IPS-11a (cell line): ENCODE results near the gene SUPT3H.

ENCODE experiments used
- H3K4me3 ChIP-seq: one replicate; pipeline ENCODE4 v1.5.1; 2013; ENCODE audit warnings: low read depth, low read length, control low read depth

SUPT3H gene

DNA sequence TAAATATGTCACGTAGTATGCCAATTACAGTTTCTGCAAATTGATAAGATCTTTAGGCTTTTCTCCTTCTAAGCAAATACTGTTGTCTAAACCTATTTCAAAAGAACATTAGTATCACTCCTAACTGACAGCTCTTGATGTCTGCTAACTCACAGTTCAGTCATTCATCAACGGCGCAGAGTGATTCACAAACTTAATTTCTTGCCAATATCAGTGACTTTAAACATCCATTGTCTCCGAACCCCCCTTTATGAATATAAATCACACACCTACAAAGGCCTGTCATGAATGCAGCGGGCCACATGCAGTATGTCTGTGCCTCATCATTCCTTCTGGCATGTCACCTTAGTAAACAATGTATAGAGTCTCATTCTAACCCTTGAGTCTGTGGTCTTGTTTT is 569.6 kb downstream of the SUPT3H start:
- no peak overlapping the region for H3K4me3 ChIP-seq

- no peak overlapping the region for H3K4me3 ChIP-seq
Measured at GRCh38 chr6:44806656-44807055, 571.1 kb downstream of the SUPT3H start.

GRCh38 chr6:44805238-44805846 is 572.4 kb downstream of the SUPT3H start:
- no peak overlapping the region for H3K4me3 ChIP-seq

DNA sequence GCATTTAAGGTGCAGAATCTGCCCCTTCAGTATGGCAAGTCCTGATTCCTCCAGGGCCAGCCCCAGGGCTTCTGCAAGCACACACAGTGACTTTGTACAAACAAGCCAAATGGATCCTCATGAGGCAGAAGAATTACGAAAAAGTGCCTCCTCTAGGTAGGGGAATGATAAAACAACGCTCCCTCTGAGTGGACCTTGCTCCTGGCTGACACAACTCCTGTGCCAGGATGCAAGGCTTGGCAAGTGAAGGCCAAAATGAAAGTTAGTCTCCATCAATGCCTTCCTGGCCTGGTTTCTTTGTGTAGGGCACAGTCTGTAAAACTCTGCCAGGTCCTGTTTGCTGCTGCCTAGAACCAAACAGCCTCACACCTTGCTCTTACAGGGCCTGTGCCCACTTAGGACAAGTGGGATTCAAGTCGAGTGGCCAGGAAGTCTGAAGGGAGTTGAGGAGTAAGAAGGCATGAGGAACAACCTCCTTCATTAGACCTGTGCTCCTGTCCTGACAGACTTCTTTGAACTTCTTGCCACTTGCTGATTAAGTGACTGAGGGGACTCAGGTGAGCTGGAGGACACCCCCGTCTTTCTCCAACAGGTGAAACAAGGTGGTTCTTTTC is 573.1 kb downstream of the SUPT3H start:
- no peak overlapping the region for H3K4me3 ChIP-seq

DNA sequence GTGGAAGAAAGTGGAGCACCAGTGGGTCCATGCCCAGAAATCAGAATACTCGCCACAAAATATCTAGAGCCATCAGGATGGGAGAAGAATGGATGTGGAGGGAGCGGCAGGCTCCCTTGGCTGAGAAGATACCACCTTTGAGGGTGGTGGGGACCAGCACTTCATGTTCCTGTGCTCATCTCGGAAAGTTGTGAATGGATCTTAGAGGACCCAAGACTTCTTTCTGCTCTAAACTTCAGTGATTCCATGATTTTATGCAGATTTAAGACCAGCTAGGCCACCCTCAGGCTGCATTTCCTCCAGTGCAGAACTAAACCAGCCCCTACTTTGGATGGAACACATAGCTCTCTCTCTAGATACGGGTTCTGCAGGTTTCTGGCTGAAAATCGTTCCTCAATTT is 573.7 kb downstream of the SUPT3H start:
- no peak overlapping the region for H3K4me3 ChIP-seq

- H3K4me3 ChIP-seq = no peak overlapping the region
Measured at GRCh38 chr6:44800784-44801592, 576.7 kb downstream of the SUPT3H start.

DNA sequence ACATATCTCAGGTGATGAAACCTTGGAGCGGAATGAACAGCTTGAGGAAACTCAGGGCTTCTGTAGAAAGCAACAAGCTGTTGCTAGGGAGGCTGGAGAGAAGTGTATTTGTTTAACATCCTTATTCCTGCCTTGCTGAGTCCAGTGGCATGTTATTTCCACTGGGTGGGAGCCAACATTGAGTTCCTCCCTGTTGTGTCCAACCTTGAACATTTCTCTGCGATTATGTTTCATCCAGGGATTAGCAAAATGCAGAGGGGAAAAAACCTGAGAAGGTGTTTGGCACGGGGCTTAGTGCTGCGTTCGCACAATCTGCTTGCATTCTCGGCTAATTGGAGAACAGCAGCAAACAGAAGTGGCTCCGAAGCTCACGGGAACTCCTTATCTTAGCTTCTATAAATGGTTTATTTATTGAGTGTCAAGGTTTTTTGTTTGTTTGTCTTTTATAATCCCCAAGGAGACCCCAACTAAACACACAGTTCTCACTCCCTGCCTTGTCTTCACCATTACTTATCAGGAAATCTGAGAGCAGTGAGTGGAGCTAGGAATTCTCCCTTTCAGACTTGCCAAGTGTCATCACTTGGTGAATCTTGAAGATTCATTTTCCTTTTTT is 577.5 kb downstream of the SUPT3H start:
- no peak overlapping the region for H3K4me3 ChIP-seq

GRCh38 chr6:44797746-44798145 is 580.0 kb downstream of the SUPT3H start:
- no peak overlapping the region for H3K4me3 ChIP-seq

- no peak overlapping the region for H3K4me3 ChIP-seq
Measured at GRCh38 chr6:44795326-44795725, 582.4 kb downstream of the SUPT3H start.

GRCh38 chr6:44789806-44790205 is 587.9 kb downstream of the SUPT3H start:
- no peak overlapping the region for H3K4me3 ChIP-seq

DNA sequence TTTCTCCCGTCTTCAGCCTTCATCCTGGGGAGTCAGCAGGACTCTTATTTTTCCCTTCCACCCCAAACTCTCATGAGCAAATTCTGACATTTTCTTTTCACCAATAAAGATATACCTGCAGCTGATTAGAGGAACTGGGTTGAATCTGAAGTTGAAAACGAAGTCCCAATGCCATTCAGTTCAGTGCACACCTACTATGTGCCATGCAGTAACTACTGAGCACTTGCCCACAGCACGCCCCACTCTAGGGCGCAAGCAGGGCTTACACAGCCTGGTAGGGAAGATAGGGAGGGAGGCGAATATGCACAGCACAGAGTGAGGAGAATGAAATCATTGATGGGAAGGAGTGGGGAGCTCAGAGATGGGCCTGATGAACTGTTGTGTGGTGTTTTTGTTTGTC is 588.7 kb downstream of the SUPT3H start:
- H3K4me3 ChIP-seq = no peak overlapping the region

DNA sequence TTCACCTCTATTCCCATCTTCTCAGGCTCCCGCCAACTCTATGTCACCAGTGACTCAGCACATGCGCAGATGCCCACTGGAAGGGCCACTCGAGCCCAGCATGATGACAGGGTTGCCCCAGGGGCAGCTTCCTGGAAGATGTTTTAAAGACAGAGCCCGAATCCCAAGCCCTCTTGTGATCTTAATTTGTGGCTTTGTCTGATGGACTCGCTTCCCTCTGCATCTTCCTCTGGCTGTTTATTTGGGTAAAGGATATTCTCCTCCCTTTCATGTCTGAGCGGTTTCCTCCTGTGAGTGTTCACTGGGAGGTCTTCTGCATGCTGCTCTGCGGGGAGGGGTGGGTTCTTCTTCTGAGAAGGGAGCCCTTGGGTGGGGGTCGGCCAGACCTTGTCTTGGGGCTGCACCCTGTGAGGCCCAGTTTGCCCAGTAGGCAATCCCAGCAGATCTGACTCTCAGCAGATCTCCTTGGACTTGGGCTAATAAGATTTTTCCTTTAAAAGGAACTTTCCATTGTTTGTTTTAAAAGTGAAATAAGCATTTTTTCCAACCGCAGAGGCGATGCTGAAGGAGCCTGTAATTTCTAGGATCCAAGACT is 589.2 kb downstream of the SUPT3H start:
- H3K4me3 ChIP-seq = no peak overlapping the region

GRCh38 chr6:44787254-44787834 is 590.4 kb downstream of the SUPT3H start:
- H3K4me3 ChIP-seq = no peak overlapping the region

DNA sequence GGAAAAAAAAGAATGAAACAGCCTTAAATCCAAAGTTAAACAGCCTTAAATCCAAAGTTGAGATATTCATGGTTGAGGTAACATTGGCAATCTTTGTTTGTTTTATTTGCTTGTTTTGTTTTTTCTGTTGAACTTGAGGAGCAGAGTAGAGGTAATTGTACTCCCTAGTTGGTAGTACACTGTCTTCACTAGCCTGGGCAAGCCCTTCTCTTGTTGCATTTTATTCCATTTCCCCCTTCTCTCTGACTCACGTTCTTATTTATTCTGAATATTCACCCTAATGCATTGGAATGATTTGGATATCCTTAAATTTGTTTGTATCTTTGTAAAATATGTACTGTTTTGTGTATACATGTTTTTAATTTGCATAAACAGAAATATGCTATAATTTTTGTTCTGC is 592.6 kb downstream of the SUPT3H start:
- no peak overlapping the region for H3K4me3 ChIP-seq

GRCh38 chr6:44784195-44784594 is 593.5 kb downstream of the SUPT3H start:
- no peak overlapping the region for H3K4me3 ChIP-seq

- H3K4me3 ChIP-seq = no peak overlapping the region
Measured at GRCh38 chr6:44782892-44783291, 594.8 kb downstream of the SUPT3H start.

DNA sequence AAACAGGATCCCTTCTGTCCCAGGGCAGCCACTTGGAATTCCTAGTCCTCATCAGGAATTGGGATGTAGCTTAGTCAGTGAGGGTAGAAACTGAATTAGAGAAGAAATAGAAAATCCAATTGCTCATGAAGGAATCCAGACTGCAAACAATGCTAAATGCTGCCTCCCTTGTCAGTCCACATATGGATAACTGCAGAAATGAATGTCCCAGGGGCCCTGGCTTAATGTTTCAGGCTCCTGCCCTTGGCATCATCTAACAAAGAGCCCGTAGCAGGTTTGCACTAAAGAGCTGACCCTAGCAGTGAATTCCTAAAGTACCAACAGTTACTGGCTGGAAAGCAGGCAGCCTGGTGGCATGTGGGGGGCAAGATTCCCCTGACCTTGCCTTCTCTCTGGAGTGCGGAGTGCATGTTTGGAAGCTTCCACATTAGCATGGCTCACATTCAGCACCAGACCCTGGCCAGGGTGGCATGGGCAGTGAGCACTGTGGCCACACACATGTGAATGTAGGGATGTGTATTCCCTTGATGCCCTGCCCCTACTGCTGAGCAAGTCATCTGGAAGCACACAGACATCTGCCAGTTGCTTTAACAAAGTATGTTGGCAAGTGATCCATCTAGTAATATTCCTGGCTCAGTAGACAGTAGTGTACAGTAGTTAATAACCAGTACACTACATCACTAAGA is 595.7 kb downstream of the SUPT3H start:
- no peak overlapping the region for H3K4me3 ChIP-seq

- H3K4me3 ChIP-seq = no peak overlapping the region
Measured at GRCh38 chr6:44780161-44780560, 597.6 kb downstream of the SUPT3H start.

GRCh38 chr6:44779130-44779826 is 598.5 kb downstream of the SUPT3H start:
- H3K4me3 ChIP-seq = no peak overlapping the region
